ENCODE results near the gene MTUS2. TPM values are rescaled to one million over a fixed set of nuclear protein-coding genes. Genes with fewer than 3 reads are reported as not detected.

The MTUS2 gene
- total RNA-seq, 4 donors from 2014 or later, result 0.26 to 0.72 (median 0.38) TPM; not detected in 1

DNA sequence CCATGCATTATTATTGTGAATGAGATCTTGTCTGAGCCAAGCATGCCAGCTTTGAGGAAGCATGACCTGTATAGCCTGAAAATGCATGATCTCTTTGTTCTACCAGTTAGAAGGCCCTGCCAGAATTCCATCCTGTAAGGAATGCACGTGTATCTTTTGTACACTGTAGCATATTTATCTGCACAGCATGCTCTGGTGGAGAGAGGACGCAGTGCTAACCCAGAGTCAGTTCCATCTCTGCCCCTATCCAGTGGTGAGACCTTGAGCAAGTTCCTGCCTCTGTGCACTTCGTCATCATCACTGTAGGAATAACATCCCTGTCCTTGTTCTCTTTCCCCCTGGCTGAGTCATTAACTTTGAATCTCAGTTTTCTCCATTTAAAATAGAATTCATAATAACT is 541.6 kb downstream of the MTUS2 start:
- H3K27ac ChIP-seq, result no peak overlapping the region
- TF ChIP-seq POLR2AphosphoS5 (IDR thresholded peaks at IDR 0.05) (no peak), EP300 (IDR thresholded peaks at IDR 0.05) (no peak), POLR2A (IDR thresholded peaks at IDR 0.05) (no peak)
- TF ChIP-seq, protein P1, sequence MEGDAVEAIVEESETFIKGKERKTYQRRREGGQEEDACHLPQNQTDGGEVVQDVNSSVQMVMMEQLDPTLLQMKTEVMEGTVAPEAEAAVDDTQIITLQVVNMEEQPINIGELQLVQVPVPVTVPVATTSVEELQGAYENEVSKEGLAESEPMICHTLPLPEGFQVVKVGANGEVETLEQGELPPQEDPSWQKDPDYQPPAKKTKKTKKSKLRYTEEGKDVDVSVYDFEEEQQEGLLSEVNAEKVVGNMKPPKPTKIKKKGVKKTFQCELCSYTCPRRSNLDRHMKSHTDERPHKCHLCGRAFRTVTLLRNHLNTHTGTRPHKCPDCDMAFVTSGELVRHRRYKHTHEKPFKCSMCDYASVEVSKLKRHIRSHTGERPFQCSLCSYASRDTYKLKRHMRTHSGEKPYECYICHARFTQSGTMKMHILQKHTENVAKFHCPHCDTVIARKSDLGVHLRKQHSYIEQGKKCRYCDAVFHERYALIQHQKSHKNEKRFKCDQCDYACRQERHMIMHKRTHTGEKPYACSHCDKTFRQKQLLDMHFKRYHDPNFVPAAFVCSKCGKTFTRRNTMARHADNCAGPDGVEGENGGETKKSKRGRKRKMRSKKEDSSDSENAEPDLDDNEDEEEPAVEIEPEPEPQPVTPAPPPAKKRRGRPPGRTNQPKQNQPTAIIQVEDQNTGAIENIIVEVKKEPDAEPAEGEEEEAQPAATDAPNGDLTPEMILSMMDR (IDR thresholded peaks at IDR 0.05), result no peak
- WGBS, result 56% methylated on average over 3 of the region's 3 CpGs
- H3K36me3 ChIP-seq, result no peaks in the 10 kb centered on the region
- no peaks in the 10 kb centered on the region for H3K9me3 ChIP-seq
- no peak for DNase-seq (ENCODE audit: low spot score in 2 of 2)
- H3K4me1 ChIP-seq, result no peaks in the 10 kb centered on the region
- no peak overlapping the region for H3K4me3 ChIP-seq
- peaks cover 8% of the 10 kb centered on the region for H3K27me3 ChIP-seq

DNA sequence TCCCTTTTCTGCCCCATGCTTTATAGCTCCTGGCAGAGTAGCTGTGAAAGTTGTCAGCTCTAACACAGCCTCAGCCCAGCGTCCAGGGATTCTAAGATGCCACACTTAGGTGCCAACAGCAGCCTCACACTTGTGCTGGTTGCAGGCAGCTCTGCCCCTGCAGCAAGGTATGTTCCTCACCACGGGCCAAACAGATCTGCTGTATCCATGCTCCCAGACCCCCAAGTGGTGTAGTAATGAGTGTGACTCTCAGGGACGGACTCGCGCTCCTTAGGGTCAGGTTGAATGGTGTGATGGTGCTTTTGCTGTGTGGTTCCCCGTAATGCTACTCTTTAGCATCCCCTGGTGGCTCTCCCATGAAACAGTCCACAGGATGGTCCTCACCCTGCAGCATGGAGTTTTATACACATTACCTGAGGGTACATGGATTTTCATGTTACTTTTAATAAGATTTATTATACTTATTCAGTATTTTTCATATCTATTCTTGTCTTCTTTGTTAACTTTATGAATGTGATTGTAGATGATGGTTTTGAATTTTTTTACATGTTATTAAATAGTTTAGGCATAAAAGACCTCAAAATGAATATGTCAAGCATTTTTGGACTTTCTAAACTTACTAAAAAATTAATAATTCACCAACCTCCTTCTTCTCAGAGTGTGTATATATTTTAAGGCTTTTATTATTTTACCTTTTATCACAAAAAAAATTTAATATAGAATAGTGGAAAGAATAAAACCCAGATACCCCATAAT is 542.9 kb downstream of the MTUS2 start:
- H3K27me3 ChIP-seq, result peaks cover 8% of the 10 kb centered on the region
- 9% methylated on average over 6 of the region's 6 CpGs for WGBS
- H3K36me3 ChIP-seq, result no peaks in the 10 kb centered on the region
- TF ChIP-seq, protein P1 (IDR thresholded peaks at IDR 0.05), result peak; percentile 61 to 75
- TF ChIP-seq EP300 (IDR thresholded peaks at IDR 0.05), result no peak
- H3K4me1 ChIP-seq, result no peaks in the 10 kb centered on the region
- H3K27ac ChIP-seq, result no peak overlapping the region
- H3K4me3 ChIP-seq, result no peak overlapping the region
- no peaks in the 10 kb centered on the region for H3K9me3 ChIP-seq
- DNase-seq (ENCODE audit: low spot score in 2 of 2), result no peak

DNA sequence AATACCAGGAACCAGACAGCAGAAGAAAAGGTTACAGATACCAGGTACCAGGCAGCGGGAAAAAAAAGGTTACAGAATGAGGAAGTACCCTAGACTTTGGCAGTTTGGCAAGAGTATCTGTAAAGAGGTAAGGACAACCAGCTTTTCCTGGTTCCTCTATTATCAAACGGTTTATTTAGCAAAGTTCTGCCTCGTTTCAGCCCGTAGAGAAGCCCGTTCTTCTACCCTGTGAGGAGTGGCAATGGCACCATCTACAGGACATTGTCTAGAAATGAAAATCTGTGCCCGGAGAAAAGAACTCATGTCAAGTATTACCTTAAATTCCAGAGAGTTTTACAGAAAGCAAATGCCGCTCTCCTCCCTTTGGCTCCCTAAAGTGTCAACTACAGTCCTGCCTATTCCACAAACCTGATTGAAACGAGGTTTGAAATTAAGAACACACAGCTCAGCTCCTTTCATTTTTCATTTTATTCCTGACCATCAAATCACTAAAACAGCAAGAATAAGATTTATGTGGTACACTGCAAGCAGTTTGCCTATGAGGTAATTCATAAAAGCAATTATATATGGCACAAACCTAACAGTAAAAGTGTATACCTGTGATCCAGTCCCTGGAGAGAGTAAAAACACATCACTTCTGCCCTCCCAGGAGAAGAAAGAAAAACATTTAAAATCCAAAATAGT is 549.1 kb downstream of the MTUS2 start:
- Histone ChIP-seq H3K9me3 (no peaks in the 10 kb centered on the region), H3K27me3 (peaks cover 5% of the 10 kb centered on the region), H3K36me3 (no peaks in the 10 kb centered on the region), H3K27ac (no peak overlapping the region), H3K4me1 (peaks cover 5% of the 10 kb centered on the region), H3K4me3 (no peak overlapping the region)
- DNase-seq (ENCODE audit: low spot score in 2 of 2), result no peak
- TF ChIP-seq POLR2AphosphoS5 (IDR thresholded peaks at IDR 0.05), result no peak
- TF ChIP-seq, protein P1 (IDR thresholded peaks at IDR 0.05), result peak in 1 of 2 donors; percentile 31
- WGBS, result 7% methylated on average over 8 of the region's 8 CpGs

DNA sequence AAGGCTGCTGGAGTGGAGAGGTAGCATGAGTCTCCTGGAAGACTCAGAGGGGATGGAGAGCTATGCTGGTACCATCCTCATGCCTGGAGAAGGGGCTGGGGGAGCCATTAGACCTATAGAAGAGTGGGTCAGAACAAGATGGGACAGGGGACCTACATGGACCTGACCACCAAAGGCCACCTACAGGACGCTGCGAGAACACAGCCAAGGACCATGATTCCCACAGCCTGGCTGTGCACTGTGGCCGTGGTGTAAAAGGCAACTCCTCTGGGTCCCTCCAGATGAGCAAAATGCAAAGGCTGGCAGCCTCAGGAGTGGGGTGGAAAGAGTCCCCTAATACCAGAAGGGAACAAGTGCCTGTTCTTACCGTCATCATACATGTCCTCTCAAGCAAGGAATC is 559.1 kb downstream of the MTUS2 start:
- Histone ChIP-seq H3K27ac (no peak overlapping the region), H3K36me3 (no peaks in the 10 kb centered on the region), H3K4me3 (no peak overlapping the region), H3K9me3 (no peaks in the 10 kb centered on the region), H3K4me1 (no peaks in the 10 kb centered on the region), H3K27me3 (no peaks in the 10 kb centered on the region)
- 75% methylated on average over 4 of the region's 4 CpGs for WGBS
- DNase-seq (ENCODE audit: low spot score in 2 of 2), result no peak
- TF ChIP-seq POLR2AphosphoS5 (IDR thresholded peaks at IDR 0.05) (no peak), POLR2A (IDR thresholded peaks at IDR 0.05) (no peak)
- TF ChIP-seq, protein P1 (IDR thresholded peaks at IDR 0.05), result no peak

DNA sequence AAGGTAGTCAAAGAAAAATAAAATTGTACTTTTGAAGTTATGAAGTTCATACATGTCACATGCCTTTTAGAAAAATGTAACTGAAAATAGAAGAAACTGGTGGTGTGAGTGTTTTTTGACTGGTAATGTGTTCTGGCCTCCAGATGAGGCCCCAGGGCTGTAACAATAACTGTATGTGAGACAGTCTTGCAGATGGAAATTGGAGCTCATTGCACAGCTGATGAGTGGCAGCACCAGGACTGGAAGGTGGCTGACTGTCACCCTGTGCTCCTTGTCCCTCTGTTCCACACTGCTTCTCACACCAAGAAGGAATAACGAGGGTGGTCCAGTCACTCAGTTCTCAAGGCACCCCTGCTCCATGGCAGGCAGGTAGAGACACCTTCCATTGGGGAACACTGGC is 559.7 kb downstream of the MTUS2 start:
- no peak overlapping the region for H3K27ac ChIP-seq
- no peak overlapping the region for H3K4me3 ChIP-seq
- no peaks in the 10 kb centered on the region for H3K4me1 ChIP-seq
- no peaks in the 10 kb centered on the region for H3K36me3 ChIP-seq
- H3K9me3 ChIP-seq, result no peaks in the 10 kb centered on the region
- H3K27me3 ChIP-seq, result no peaks in the 10 kb centered on the region
- WGBS, result 0% methylated on average over 1 of the region's 1 CpG
- no peak for TF ChIP-seq EP300 (IDR thresholded peaks at IDR 0.05)
- no peak for TF ChIP-seq POLR2A (IDR thresholded peaks at IDR 0.05)
- TF ChIP-seq, protein P1 (IDR thresholded peaks at IDR 0.05), result no peak
- no peak for TF ChIP-seq POLR2AphosphoS5 (IDR thresholded peaks at IDR 0.05)
- DNase-seq (ENCODE audit: low spot score in 2 of 2), result no peak

Measured in suprapubic skin (tissue), 4 donors.